Activated naive CD8-positive, alpha-beta T cell treated with anti-CD3 and anti-CD28 coated beads, Interleukin-2, amount 50 U/mL, for 24 hours (primary cell): ENCODE measurements around the gene HOXB2.
A peak's percentile ranks its signal among the peaks of the same experiment; 100 is the strongest.

ENCODE experiments used
- ATAC-seq: fragments of 150-1000 bp; cut with Tn5 transposase; one replicate; pipeline ENCODE4 v1.10.0; 2021
- DNase-seq: peaks from one replicate; pipeline ENCODE4 v3.0.0; 2021
- H3K27ac Mint-ChIP-seq: one replicate; pipeline ENCODE4 v1.8.0; 2021; ENCODE audit warnings: mild to moderate bottlenecking, mixed read lengths
- H3K27me3 Mint-ChIP-seq: one replicate; pipeline ENCODE4 v1.8.0; 2021; ENCODE audit warnings: mixed read lengths
- H3K36me3 Mint-ChIP-seq: one replicate; pipeline ENCODE4 v1.8.0; 2021; ENCODE audit warnings: low read depth, mixed read lengths
- H3K4me1 Mint-ChIP-seq: one replicate; pipeline ENCODE4 v1.8.0; 2021; ENCODE audit warnings: mixed read lengths
- H3K4me3 Mint-ChIP-seq: one replicate; pipeline ENCODE4 v1.8.0; 2021; ENCODE audit warnings: mild to moderate bottlenecking, moderate library complexity, mixed read lengths
- H3K9me3 Mint-ChIP-seq: one replicate; pipeline ENCODE4 v1.8.0; 2021; ENCODE audit warnings: mixed read lengths

HOXB2 gene

DNA sequence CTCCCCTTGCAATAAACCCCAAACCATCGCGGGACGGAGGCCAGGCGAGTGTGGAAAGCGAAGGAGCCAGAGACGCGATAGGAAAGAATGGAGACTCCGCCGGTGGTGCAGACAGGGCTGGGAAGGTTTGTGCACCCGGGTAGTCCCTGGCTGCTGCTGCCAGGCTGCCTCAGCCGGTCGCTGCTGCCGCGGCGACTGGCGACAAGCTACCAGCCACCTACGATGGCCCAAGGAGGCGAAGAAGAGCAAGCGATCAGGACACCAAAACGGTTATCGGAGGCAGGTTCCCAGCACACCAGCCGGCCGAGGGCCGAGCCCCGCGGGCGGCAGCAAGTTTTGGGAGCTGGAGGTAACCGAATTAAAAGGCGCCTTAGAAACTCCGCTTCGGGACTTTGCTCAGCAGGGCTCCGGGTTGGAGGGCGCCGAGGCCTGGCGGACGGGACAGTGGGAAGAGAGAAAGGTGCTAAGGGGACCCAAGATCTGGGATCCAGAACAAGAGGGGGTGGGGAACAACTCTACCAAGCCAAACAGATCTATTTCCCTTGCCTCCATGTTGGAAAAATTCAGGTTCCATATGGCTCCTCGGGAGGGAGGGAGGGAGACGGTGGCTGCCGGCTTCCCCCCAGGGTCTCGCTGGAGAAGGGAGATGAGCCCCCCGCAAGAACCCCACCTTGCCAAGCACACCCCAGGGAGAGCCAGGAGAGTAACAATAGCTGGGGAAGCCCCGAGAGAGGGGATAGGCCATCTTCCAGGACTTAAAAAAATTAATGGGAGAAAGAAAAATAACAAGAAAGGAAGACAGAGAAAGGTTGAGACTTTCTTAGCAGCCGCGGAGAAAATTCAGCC lies 9.7 kb upstream of the HOXB2 start:
- ATAC-seq, result no peak
- Mint-ChIP-seq H3K36me3 (no peaks in the 10 kb centered on the region), H3K4me1 (peaks cover 9% of the 10 kb centered on the region), H3K4me3 (peak overlapping the region; percentile 79), H3K9me3 (no peaks in the 10 kb centered on the region), H3K27ac (peak overlapping the region; percentile 46), H3K27me3 (peaks cover 34% of the 10 kb centered on the region)
- DNase-seq, result no peak

DNA sequence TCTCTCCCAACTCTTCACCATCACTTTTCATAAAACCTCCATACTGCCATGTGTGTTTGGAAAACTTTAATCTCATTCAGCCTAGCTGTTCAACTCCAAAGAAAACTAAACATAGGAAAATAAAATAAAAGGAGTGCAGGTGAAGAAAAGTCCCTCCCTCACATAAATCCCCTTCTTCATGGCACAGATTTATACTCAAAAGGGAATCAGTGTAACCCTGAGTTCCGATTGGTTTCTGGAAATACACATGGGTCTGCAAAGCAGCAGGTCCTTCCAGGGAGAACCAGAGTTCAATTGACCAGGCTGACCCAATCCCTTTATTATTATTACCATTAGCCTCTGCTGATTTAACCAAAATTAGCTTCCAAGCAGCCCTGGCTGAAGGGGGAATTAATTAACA lies 8.9 kb upstream of the HOXB2 start:
- H3K4me3 Mint-ChIP-seq, result no peak overlapping the region
- H3K9me3 Mint-ChIP-seq, result no peaks in the 10 kb centered on the region
- no peak overlapping the region for H3K27ac Mint-ChIP-seq
- peaks cover 27% of the 10 kb centered on the region for H3K27me3 Mint-ChIP-seq
- DNase-seq (no peak), ATAC-seq (no peak)
- peaks cover 9% of the 10 kb centered on the region for H3K4me1 Mint-ChIP-seq
- H3K36me3 Mint-ChIP-seq, result no peaks in the 10 kb centered on the region

DNA sequence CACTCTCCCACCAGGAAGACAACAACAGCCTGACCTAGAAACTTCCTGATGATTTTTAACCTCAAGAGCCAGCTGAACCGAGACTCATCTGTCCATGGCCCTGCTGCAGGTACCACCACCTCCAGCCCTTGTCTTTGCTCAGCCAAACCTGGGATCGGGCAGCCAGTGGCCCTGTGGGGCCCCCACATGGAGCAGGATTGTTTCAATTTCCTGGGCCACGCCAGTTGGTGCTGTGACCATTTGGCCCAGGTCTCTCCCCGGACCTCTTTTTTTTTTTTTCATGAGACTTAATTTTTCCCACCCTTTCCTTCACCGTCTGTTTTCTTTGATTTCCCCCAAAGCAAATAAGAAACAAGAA lies 8.3 kb upstream of the HOXB2 start:
- ATAC-seq (no peak), DNase-seq (no peak)
- Mint-ChIP-seq H3K36me3 (no peaks in the 10 kb centered on the region), H3K4me1 (peaks cover 15% of the 10 kb centered on the region), H3K9me3 (no peaks in the 10 kb centered on the region), H3K27ac (no peak overlapping the region), H3K27me3 (peaks cover 26% of the 10 kb centered on the region), H3K4me3 (no peak overlapping the region)

DNA sequence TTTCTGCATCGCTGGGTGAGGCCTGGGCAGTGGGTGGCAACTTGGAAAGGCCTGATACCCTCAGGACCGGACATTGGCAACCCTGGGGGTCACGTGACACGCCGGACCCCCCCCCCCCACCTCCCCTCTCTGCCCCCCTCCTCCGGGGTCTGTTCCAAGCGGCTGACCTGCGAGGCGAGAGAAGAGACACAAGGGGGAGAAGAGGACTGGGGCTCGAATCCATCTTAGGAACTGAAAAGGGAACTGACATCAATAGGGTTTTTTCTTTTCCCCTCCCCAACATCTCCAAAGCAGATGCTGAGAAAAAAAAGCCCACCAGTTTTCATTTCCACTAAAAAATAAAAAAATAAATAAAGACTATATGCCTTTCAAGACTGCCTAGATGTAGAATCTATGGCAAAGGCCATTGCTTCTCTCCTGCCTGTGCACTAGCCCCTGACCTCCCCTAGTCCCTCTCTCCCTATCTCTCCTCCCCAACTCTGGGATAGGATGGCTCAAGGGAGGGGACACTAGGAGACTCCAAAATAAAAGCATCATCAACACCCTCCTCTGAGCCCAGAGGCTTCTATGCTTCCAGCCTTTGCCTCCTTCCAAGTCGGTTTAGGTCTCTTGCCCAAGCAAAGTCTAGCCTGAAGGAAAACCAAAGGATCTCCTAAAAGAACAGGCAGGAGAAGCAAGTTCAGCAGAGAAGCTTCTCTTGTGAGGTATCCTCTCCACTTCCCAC lies 7.7 kb upstream of the HOXB2 start:
- H3K27ac Mint-ChIP-seq, result no peak overlapping the region
- peaks cover 23% of the 10 kb centered on the region for H3K27me3 Mint-ChIP-seq
- H3K9me3 Mint-ChIP-seq, result no peaks in the 10 kb centered on the region
- no peaks in the 10 kb centered on the region for H3K36me3 Mint-ChIP-seq
- no peak for ATAC-seq
- no peak for DNase-seq
- H3K4me3 Mint-ChIP-seq, result no peak overlapping the region
- peaks cover 20% of the 10 kb centered on the region for H3K4me1 Mint-ChIP-seq

DNA sequence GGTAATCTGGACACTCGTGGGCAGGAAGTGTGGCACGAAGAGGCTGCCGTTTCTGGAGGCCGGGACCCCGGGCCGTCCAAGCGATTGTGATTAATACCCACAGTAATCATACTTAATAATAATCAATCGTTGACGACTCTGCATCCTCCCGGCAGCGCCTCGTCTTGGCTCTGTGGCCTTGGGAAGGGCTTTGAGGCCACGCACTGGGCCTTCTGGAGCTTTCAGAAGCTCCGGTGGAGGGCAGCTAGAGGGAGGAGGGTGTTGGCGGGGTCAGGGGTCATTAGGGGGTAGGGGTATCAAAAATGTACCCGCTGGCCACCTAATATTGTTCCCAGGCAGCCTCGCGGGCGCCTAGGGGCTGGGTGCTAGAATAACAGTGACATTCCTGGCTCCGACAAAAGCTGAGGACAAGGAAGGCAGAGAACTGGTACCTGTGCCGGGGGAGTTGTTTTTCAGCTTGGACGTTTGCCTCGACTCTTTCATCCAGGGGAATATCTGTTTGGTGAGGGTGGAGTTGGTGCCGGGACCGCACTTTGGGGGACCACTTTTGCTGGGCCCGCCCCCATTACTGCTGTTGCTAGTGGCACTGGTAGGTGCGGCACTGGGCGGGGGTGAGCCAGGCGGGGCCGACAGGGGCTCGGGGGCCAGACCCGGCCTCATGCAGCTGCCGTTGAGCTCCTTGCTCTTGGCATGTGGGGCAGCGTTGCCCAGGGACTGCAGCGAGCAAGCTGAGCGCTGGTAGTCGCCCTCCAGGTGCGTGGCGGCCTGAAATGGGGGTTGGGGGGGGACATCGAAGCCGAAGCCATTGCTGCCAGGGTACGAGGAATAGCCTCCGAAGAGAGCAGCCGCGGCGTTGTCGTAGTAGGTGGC lies 6.9 kb upstream of the HOXB2 start:
- ATAC-seq, result no peak

DNA sequence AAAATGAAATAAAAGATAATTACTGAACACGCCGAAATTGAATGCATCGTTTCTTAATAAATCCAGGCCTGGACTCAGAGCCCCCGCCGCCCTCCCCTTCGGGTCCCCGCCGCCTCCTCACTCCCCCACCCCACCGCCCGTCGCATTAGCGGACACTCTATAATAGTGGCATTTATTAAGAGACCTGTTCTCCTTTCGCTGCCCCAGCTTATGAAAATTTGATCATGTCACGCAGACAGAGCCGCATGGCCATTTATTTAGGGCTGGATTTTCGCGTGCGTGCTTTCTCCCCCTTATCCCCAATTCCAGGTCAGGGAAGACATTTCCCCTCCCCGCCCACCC lies 6.3 kb upstream of the HOXB2 start:
- H3K4me1 Mint-ChIP-seq, result peaks cover 32% of the 10 kb centered on the region
- H3K9me3 Mint-ChIP-seq, result no peaks in the 10 kb centered on the region
- no peak overlapping the region for H3K4me3 Mint-ChIP-seq
- no peak overlapping the region for H3K27ac Mint-ChIP-seq
- H3K27me3 Mint-ChIP-seq, result peaks cover 15% of the 10 kb centered on the region
- no peaks in the 10 kb centered on the region for H3K36me3 Mint-ChIP-seq
- ATAC-seq (no peak), DNase-seq (no peak)

More for the DNA sequence above, 6.9 kb upstream of the HOXB2 start:
- H3K36me3 Mint-ChIP-seq, result no peaks in the 10 kb centered on the region
- peaks cover 27% of the 10 kb centered on the region for H3K4me1 Mint-ChIP-seq
- H3K4me3 Mint-ChIP-seq, result no peak overlapping the region
- H3K27me3 Mint-ChIP-seq, result peaks cover 21% of the 10 kb centered on the region
- H3K27ac Mint-ChIP-seq, result no peak overlapping the region
- DNase-seq, result no peak
- H3K9me3 Mint-ChIP-seq, result no peaks in the 10 kb centered on the region

DNA sequence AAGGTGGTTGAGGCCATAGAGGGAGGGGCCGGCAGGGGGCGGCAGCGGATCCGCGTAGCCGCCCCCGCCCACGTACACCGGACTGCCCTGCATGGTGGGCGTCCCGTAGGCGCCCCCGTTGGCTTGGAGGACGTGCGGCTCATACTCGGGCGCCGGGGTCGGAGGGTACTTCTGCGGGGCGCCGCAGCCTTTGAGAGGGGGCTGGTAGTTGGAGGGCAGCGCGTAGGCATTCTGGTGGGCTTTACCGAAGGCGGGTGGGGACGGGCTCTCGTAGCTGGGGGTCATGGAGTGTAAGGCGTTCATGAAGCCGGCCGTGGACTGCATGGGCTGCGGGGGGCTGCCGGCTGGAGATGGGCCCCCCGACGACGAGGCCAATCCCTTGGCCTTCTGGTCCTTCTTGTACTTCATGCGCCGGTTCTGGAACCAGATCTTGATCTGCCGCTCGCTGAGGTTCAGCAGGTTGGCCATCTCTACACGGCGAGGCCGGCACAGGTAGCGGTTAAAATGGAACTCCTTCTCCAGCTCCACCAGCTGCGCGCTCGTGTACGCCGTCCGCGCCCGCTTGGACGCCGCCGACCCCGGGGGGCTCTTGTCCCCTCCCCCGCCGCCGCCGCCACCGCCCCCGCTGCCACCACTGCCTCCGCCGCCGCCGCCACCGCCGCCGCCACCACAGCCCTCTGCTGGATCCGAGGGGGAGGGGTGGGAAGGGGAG lies 5.7 kb upstream of the HOXB2 start:
- ATAC-seq, result no peak

DNA sequence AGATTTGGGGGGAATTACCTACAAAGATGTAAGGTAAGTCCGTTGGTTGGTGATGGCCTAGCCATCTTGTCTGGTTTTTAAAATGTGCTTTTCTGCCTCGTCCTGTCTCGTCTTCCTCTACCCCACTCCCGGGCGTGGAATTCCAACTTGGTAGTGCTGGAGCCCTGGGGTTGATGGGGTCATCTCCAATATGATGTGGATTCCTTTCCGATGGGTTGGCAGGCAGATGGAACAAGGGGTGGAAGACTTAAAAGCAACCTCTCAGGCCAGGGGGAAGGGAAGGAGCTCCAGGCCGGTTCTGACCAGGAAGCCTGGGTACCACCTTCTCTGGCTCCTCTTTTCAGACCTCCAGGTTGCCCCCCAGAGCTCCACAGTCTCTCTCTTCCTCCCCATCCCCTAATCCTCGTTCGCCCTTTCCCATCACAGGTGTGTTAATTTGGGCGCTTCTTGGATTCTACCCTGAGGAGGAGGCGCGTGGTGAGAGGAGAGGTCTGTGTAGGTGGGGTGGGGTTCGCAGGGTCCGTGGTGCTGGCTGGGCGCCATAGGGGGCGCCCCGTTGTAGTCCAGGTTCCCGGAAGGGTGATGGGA lies 5.1 kb upstream of the HOXB2 start:
- H3K4me1 Mint-ChIP-seq, result peaks cover 36% of the 10 kb centered on the region
- H3K9me3 Mint-ChIP-seq, result no peaks in the 10 kb centered on the region
- no peaks in the 10 kb centered on the region for H3K36me3 Mint-ChIP-seq
- H3K27me3 Mint-ChIP-seq, result peaks cover 5% of the 10 kb centered on the region
- ATAC-seq (no peak), DNase-seq (no peak)
- no peak overlapping the region for H3K27ac Mint-ChIP-seq
- H3K4me3 Mint-ChIP-seq, result no peak overlapping the region

More for the DNA sequence above, 5.7 kb upstream of the HOXB2 start:
- Mint-ChIP-seq H3K9me3 (no peaks in the 10 kb centered on the region), H3K27ac (no peak overlapping the region), H3K36me3 (no peaks in the 10 kb centered on the region), H3K27me3 (peaks cover 9% of the 10 kb centered on the region), H3K4me3 (no peak overlapping the region), H3K4me1 (peaks cover 34% of the 10 kb centered on the region)
- no peak for DNase-seq

DNA sequence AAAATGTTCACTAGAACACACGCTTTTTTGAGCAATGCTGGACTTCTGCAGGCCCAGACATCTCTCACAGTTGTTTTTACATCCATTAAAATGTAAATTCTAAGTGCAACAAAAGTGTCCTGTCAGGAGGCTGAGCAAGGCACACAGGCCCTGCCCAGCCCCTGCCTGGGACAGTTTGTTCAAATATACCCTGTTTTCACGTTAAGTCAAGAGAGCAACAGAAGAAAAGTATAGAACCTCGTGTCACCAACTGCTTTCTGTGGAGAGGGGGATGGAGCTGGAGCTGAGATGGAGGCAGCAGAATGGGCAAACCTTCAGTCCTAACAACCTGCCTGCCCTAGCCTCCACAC lies 4.3 kb upstream of the HOXB2 start:
- H3K27me3 Mint-ChIP-seq, result peaks cover 2% of the 10 kb centered on the region

DNA sequence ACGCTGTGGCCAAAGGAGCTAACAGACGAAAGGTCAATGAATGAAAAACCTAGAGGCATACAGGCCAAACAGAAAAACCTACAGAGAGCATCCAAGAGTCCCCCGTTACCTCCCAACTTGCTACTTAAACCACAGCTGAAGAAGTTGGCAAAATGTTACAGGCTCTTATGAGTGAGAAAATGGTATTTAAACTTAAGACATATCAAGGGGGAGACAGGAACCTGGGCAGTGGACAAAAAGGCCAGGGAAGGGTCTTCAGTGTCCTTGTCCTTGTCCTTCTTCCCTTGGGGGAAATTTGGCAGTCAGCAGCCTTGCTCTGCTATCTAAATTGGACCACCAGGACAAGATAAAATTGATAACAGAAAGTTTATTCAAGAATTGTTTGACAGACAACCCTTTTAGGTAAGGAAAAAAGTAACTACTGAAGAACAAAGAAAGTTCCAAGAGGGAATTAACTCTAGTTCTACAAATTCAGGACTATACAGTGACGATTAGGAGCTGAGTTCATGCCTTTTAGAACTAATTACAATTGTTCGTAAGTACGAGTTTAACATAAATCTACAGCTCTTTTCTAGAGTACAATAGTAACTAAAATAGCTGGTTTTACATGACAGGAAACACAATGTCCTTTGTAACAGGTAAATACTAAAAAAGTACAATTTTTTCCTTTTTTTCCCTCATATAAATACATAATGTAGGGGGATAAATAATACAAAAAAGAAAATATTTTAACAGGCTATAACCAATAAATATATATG lies 3.8 kb upstream of the HOXB2 start:
- peak overlapping the region; percentile 47 for H3K27ac Mint-ChIP-seq
- no peaks in the 10 kb centered on the region for H3K9me3 Mint-ChIP-seq
- DNase-seq, result no peak
- peaks cover 39% of the 10 kb centered on the region for H3K4me1 Mint-ChIP-seq
- ATAC-seq, result no peak
- peaks cover 2% of the 10 kb centered on the region for H3K27me3 Mint-ChIP-seq
- peak overlapping the region; percentile 59 for H3K4me3 Mint-ChIP-seq
- no peaks in the 10 kb centered on the region for H3K36me3 Mint-ChIP-seq

More for the DNA sequence above, 4.3 kb upstream of the HOXB2 start:
- Mint-ChIP-seq H3K4me3 (no peak overlapping the region), H3K9me3 (no peaks in the 10 kb centered on the region), H3K36me3 (no peaks in the 10 kb centered on the region), H3K4me1 (peaks cover 36% of the 10 kb centered on the region), H3K27ac (no peak overlapping the region)
- DNase-seq, result no peak
- ATAC-seq, result no peak

DNA sequence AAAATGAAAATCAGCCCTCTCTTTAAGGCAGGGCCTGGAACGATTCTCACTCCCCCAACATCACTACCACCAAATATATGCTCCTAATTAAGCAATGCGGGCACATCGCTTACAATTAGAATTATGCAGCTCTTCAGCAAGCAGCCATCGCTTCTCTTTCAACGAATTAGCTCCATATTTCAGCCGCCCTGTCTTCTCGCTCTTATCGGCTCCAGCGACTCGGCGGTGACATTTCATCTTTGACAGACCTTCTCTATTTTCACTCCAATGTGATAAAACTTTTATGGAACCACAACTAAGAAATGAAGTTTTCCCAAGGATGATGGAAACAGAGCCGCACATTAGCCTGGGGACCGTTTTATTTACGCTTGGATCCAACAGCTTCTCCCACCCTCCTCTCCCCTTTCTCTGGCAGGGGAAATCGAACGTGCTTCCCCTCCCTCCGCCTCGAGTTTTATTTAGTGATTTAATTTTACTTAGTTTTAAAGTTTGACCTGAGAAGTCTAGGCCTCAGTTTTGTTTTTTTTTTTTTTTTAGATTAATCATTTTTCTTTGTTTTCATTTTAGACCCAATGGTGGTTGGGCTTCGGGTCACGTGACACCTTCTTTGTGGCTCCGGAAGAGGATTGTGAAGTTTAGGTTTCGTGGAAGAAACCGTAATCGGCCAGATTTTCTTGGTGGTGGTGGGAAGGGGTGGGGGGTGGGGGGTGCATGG lies 3.1 kb upstream of the HOXB2 start:
- Mint-ChIP-seq H3K4me1 (peaks cover 39% of the 10 kb centered on the region), H3K4me3 (peak overlapping the region; percentile 59), H3K9me3 (no peaks in the 10 kb centered on the region), H3K27ac (peak overlapping the region; percentile 47), H3K27me3 (peaks cover 2% of the 10 kb centered on the region), H3K36me3 (no peaks in the 10 kb centered on the region)
- no peak for DNase-seq
- ATAC-seq, result no peak

DNA sequence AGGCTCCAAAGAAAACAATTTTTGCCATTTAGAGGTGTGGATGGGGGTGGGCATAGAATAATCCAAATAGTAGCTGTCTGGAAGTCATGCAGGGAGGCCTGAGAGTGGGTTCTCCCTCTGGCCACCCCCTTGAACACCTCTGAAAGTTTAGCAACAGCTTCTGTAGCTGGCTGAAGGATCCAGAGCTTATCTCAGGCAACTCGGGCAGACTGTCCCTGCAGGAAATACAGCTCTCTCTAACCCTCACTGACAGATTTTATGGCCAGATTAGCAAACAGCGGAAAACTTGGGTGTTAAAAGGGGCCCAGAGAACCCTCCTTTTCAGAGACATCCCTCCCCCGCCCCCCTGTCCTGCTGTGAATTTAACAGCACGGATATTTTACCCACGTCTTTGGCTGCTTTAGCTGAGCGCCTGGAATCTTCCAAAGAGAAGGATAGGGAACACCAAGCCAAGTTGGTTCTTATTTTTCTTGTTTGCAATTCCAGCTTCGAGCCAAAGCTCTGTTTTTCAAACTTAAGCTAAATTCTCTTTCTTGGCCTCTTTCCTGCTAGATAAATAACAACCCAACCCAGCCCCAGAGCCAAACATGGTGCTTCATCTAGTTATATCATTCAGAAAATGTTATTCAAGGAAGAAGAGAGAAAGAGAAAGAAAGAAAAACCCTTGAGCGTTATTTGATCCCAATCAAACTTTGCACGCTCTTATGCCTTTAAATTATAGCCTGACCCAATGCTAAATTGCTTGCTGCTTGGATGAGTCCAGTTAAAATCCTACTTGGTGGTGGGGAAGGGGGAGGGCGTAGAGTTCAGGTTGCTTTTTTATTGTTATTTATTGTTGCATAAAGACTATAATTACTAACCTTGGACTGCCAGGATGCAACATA lies 2.3 kb upstream of the HOXB2 start:
- peak overlapping the region; percentile 53 for H3K27ac Mint-ChIP-seq
- peak overlapping the region; percentile 59 for H3K4me3 Mint-ChIP-seq
- peaks cover 3% of the 10 kb centered on the region for H3K36me3 Mint-ChIP-seq
- DNase-seq (no peak), ATAC-seq (no peak)
- peaks cover 6% of the 10 kb centered on the region for H3K27me3 Mint-ChIP-seq
- H3K4me1 Mint-ChIP-seq, result peaks cover 44% of the 10 kb centered on the region
- no peaks in the 10 kb centered on the region for H3K9me3 Mint-ChIP-seq
